ENCODE data around the gene DDX52. TPM values are rescaled to one million over a fixed set of nuclear protein-coding genes. Genes with fewer than 3 reads are reported as not detected.
A peak's percentile ranks its signal among the peaks of the same experiment; 100 is the strongest.

DDX52 gene
- total RNA-seq, 1 experiment from 2014 or later = 65.4 TPM

DNA sequence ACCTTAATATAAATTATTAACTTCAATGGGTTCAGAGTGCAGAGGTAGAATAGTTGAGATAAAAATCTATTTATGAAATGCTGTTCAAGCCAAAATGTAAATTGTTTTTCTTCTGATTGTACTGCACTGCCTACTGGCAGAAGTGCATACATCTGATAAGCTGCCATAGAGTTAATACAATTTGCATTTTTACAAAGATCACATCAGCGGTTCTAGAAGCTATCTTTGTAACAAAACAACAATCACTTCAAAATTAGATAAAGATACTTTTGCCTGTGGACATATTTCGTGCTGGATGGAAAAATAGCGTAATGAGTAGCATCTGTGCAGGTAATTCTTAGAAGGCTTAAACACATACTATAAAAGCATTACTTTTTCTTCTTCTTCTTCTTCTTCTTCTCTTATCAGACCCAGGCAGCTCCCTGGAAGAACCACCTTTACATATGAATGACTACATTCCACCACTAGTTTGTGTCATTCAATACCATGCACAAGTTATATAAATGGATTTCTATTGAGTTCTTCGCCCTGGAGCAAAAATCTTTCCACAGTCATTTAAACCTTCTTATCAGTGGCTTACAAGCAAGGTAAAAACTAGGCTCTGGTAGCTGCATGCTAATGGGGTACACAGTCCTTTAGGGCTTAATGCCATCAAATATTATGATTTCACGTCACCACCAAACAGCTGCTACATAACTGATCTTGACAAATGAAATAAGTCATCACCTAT is 81.1 kb downstream of the DDX52 start:
- Histone ChIP-seq H4K91ac (ENCODE audit: insufficient read length, low read depth, low read length) (no peak overlapping the region), H3K79me1 (ENCODE audit: insufficient read depth, low read depth, low read length, poor library complexity, severe bottlenecking) (no peaks in the 10 kb centered on the region), H3K27ac (ENCODE audit: insufficient read length, low read depth, low read length) (no peak overlapping the region), H3K27me3 (ENCODE audit: insufficient read depth, low read length) (no peaks in the 10 kb centered on the region), H3K9me3 (ENCODE audit: control insufficient read depth, low read depth, low read length) (no peaks in the 10 kb centered on the region), H3K4me1 (ENCODE audit: insufficient read depth, low read length) (no peaks in the 10 kb centered on the region), H3K4me2 (ENCODE audit: insufficient read depth, insufficient read length, low read length) (no peak overlapping the region), H2BK12ac (ENCODE audit: insufficient read length, low read depth, low read length) (no peak overlapping the region), H2AK5ac (ENCODE audit: insufficient read length, low read length) (no peak overlapping the region), H2BK120ac (ENCODE audit: low read depth, low read length, poor library complexity, severe bottlenecking) (no peak overlapping the region), H2BK5ac (ENCODE audit: insufficient read length, low read length) (no peak overlapping the region), H4K5ac (ENCODE audit: insufficient read length, low read depth, low read length) (no peak overlapping the region), H3K4ac (ENCODE audit: low read depth, low read length) (no peak overlapping the region), H2BK15ac (ENCODE audit: low read depth, low read length) (no peak overlapping the region), H3T11ph (ENCODE audit: low read length) (no peak overlapping the region), H3K23me2 (ENCODE audit: insufficient read length, low read depth, low read length, poor library complexity, severe bottlenecking) (no peaks in the 10 kb centered on the region), H3K14ac (ENCODE audit: insufficient read depth, low read length) (no peak overlapping the region), H4K8ac (replicated peaks; ENCODE audit: insufficient read length, low read depth, low read length) (no peak overlapping the region), H3K79me2 (ENCODE audit: insufficient read depth, low read length) (no peaks in the 10 kb centered on the region), H2AFZ (ENCODE audit: low read length) (no peak overlapping the region), H3K23ac (ENCODE audit: insufficient read length, low read depth, low read length) (no peak overlapping the region), H4K20me1 (ENCODE audit: control insufficient read depth, insufficient read depth, insufficient read length) (no peaks in the 10 kb centered on the region), H3K9ac (ENCODE audit: extremely low read depth, insufficient read length, low read length) (no peak overlapping the region), H3K18ac (ENCODE audit: insufficient read length, low read depth, low read length) (no peak overlapping the region), H2BK20ac (ENCODE audit: low read depth, low read length, poor library complexity, severe bottlenecking) (no peak overlapping the region), H3K56ac (ENCODE audit: insufficient read length, low read depth, low read length) (no peak overlapping the region)
- Mint-ChIP-seq H3K27me3 (ENCODE audit: low read depth) (no peaks in the 10 kb centered on the region), H3K4me1 (peaks cover 7 to 10% of the 10 kb centered on the region in 2 experiments), H3K9me3 (peaks cover 6% of the 10 kb centered on the region in 2 experiments), H3K4me3 (no peak overlapping the region), H3K36me3 (ENCODE audit: insufficient read depth in 1 of 3, low read depth in 3 of 3) (peaks cover 25 to 60% (median 46%) of the 10 kb centered on the region in 3 experiments), H3K27ac (peak overlapping the region in 1 of 3 experiments; percentile 43; a peak in 1 of 7 replicates)
- WGBS (ENCODE audit: extremely low coverage, insufficient read length, low lambda C conversion rate) = no CpG with 5 or more reads among the region's 5 CpGs
- TF ChIP-seq, protein P1, sequence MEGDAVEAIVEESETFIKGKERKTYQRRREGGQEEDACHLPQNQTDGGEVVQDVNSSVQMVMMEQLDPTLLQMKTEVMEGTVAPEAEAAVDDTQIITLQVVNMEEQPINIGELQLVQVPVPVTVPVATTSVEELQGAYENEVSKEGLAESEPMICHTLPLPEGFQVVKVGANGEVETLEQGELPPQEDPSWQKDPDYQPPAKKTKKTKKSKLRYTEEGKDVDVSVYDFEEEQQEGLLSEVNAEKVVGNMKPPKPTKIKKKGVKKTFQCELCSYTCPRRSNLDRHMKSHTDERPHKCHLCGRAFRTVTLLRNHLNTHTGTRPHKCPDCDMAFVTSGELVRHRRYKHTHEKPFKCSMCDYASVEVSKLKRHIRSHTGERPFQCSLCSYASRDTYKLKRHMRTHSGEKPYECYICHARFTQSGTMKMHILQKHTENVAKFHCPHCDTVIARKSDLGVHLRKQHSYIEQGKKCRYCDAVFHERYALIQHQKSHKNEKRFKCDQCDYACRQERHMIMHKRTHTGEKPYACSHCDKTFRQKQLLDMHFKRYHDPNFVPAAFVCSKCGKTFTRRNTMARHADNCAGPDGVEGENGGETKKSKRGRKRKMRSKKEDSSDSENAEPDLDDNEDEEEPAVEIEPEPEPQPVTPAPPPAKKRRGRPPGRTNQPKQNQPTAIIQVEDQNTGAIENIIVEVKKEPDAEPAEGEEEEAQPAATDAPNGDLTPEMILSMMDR (conservative IDR thresholded peaks at IDR 0.05) = no peak
- DNase-seq = no peak

Small RNA genes lying within 50 kb of the gene (microRNA-seq; reads per million reads assigned to microRNA genes)
- not detected for gene MIR378J (ENCODE audit: borderline microRNAs expressed)

Other genes starting within 250 kb of the DDX52 start
- 123 and 135 TPM in 2 replicates for gene ACACA, start 236.6 kb downstream of the DDX52 start, total RNA-seq (2021)
- gene TADA2A, start 236.6 kb downstream of the DDX52 start, total RNA-seq (2021) = 20.9 and 25.2 TPM in 2 replicates
- gene DUSP14, start 153.6 kb downstream of the DDX52 start, total RNA-seq (2021) = 21.3 and 22.0 TPM in 2 replicates
- 27.5 and 30.5 TPM in 2 replicates for gene SYNRG, start 34.0 kb downstream of the DDX52 start, total RNA-seq (2021)
- gene HNF1B, start 101.6 kb upstream of the DDX52 start, total RNA-seq (2021) = not detected in 2 replicates

All from H9 (cell line).